ENCODE data around the gene VGF. TPM values are rescaled to one million over a fixed set of nuclear protein-coding genes. Genes with fewer than 3 reads are reported as not detected.

VGF gene
- total RNA-seq, 1 donor from 2014 or later, result 51.8 TPM

DNA sequence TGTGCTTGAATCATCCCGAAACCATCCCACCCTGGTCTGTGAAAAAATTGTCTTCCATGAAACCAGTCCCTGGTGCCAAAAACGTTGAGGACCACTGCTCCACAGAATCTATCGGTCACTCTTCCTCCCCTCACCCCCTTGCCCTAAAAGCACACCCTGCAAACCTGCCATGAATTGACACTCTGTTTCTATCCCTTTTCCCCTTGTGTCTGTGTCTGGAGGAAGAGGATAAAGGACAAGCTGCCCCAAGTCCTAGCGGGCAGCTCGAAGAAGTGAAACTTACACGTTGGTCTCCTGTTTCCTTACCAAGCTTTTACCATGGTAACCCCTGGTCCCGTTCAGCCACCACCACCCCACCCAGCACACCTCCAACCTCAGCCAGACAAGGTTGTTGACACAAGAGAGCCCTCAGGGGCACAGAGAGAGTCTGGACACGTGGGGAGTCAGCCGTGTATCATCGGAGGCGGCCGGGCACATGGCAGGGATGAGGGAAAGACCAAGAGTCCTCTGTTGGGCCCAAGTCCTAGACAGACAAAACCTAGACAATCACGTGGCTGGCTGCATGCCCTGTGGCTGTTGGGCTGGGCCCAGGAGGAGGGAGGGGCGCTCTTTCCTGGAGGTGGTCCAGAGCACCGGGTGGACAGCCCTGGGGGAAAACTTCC is 39.2 kb downstream of the VGF start:
- peak overlapping the region; percentile 97 for H3K27ac Mint-ChIP-seq (ENCODE audit: unreplicated experiment)
- H3K36me3 Mint-ChIP-seq (ENCODE audit: low read depth, unreplicated experiment), result peaks cover 28% of the 10 kb centered on the region
- Histone ChIP-seq H2AFZ (ENCODE audit: low read depth, low read length) (no peak overlapping the region), H3K4me2 (ENCODE audit: low read length) (peak overlapping the region; percentile 98), H3K4me1 (ENCODE audit: insufficient read depth, low read length) (peaks cover 70% of the 10 kb centered on the region), H3K9me3 (ENCODE audit: insufficient read depth, low read depth, low read length) (no peaks in the 10 kb centered on the region), H3K4me3 (ENCODE audit: insufficient read depth, low read depth, low read length) (peak overlapping the region; percentile 96), H3K36me3 (ENCODE audit: insufficient read depth, low read length) (peaks cover 20% of the 10 kb centered on the region), H3K9ac (ENCODE audit: low read length) (peak overlapping the region; percentile 93), H3K27me3 (ENCODE audit: insufficient read depth, low read length) (no peaks in the 10 kb centered on the region), H3K79me2 (ENCODE audit: insufficient read depth, low read length) (peaks cover 54% of the 10 kb centered on the region), H3K27ac (ENCODE audit: low read depth, low read length) (peak overlapping the region; percentile 97), H4K20me1 (ENCODE audit: insufficient read depth, low read length) (peaks cover 40% of the 10 kb centered on the region)
- DNase-seq (ENCODE audit: low read depth) (peak; percentile 79), FAIRE-seq (no peak)
- peaks cover 2% of the 10 kb centered on the region for H3K9me3 Mint-ChIP-seq (ENCODE audit: unreplicated experiment)
- H3K4me1 Mint-ChIP-seq (ENCODE audit: low read depth, unreplicated experiment), result peaks cover 40% of the 10 kb centered on the region
- TF ChIP-seq EZH2 (IDR thresholded peaks at IDR 0.05; ENCODE audit: insufficient read depth, low read length) (no peak), CTCF (IDR thresholded peaks at IDR 0.05; ENCODE audit: insufficient read depth, low read depth, low read length) (no peak)
- no peaks in the 10 kb centered on the region for H3K27me3 Mint-ChIP-seq (ENCODE audit: low read depth, unreplicated experiment)
- H3K4me3 Mint-ChIP-seq (ENCODE audit: unreplicated experiment), result peak overlapping the region; percentile 69

DNA sequence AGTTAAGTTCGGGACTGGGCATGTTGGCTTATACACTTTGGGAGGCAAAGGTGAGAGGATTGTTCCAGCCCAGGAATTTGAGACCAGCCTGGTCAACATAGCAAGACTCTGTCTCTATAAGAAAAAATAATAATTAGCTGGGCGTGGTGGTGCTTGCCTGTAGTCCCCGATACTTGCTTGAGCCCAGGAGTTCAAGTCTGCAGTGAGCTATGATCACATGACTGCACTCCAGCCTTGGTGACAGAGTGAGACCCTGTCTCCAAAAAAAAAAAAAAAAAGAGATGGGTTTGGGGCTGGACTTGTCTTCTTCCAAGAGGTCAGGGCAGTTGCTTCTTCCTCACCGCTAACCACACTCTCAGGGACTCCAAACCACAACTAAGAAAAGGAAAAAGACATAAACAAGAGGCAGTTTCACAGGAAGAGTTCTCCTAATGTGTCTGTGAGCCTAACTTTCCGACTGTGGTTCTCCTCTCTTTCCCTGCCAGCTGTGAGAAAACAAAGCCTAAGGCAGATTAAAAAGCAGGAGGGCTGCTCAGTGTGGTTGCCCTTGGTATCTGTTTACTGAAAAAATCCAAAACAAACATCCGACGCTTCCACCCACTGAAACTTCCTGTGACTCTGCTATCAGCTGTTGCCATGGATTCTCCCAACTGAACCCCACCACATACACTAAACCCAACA is 40.9 kb downstream of the VGF start:
- H3K9me3 Mint-ChIP-seq (ENCODE audit: unreplicated experiment), result peaks cover 2% of the 10 kb centered on the region
- Histone ChIP-seq H3K79me2 (ENCODE audit: insufficient read depth, low read length) (peaks cover 40% of the 10 kb centered on the region), H2AFZ (ENCODE audit: low read depth, low read length) (no peak overlapping the region), H3K4me1 (ENCODE audit: insufficient read depth, low read length) (peaks cover 70% of the 10 kb centered on the region), H3K9ac (ENCODE audit: low read length) (peak overlapping the region; percentile 64), H3K27ac (ENCODE audit: low read depth, low read length) (peak overlapping the region; percentile 97), H3K4me3 (ENCODE audit: insufficient read depth, low read depth, low read length) (no peak overlapping the region), H3K9me3 (ENCODE audit: insufficient read depth, low read depth, low read length) (no peaks in the 10 kb centered on the region), H4K20me1 (ENCODE audit: insufficient read depth, low read length) (peaks cover 24% of the 10 kb centered on the region), H3K4me2 (ENCODE audit: low read length) (peak overlapping the region; percentile 47), H3K27me3 (ENCODE audit: insufficient read depth, low read length) (no peaks in the 10 kb centered on the region), H3K36me3 (ENCODE audit: insufficient read depth, low read length) (peaks cover 5% of the 10 kb centered on the region)
- no peaks in the 10 kb centered on the region for H3K27me3 Mint-ChIP-seq (ENCODE audit: low read depth, unreplicated experiment)
- DNase-seq (ENCODE audit: low read depth), result peak; percentile 92
- H3K4me3 Mint-ChIP-seq (ENCODE audit: unreplicated experiment), result peak overlapping the region; percentile 47
- peaks cover 15% of the 10 kb centered on the region for H3K36me3 Mint-ChIP-seq (ENCODE audit: low read depth, unreplicated experiment)
- peak; percentile 26 for FAIRE-seq
- peak overlapping the region; percentile 98 for H3K27ac Mint-ChIP-seq (ENCODE audit: unreplicated experiment)
- no peak for TF ChIP-seq CTCF (IDR thresholded peaks at IDR 0.05; ENCODE audit: insufficient read depth, low read depth, low read length)
- TF ChIP-seq EZH2 (IDR thresholded peaks at IDR 0.05; ENCODE audit: insufficient read depth, low read length), result no peak
- peaks cover 41% of the 10 kb centered on the region for H3K4me1 Mint-ChIP-seq (ENCODE audit: low read depth, unreplicated experiment)

- H3K4me3 Mint-ChIP-seq (ENCODE audit: unreplicated experiment), result no peak overlapping the region
- Histone ChIP-seq H3K4me3 (ENCODE audit: insufficient read depth, low read depth, low read length) (no peak overlapping the region), H3K36me3 (ENCODE audit: insufficient read depth, low read length) (peaks cover 5% of the 10 kb centered on the region), H3K27me3 (ENCODE audit: insufficient read depth, low read length) (no peaks in the 10 kb centered on the region), H3K9ac (ENCODE audit: low read length) (no peak overlapping the region), H3K4me2 (ENCODE audit: low read length) (no peak overlapping the region), H3K27ac (ENCODE audit: low read depth, low read length) (no peak overlapping the region), H4K20me1 (ENCODE audit: insufficient read depth, low read length) (peaks cover 17% of the 10 kb centered on the region), H3K79me2 (ENCODE audit: insufficient read depth, low read length) (peaks cover 33% of the 10 kb centered on the region), H2AFZ (ENCODE audit: low read depth, low read length) (no peak overlapping the region), H3K4me1 (ENCODE audit: insufficient read depth, low read length) (peaks cover 76% of the 10 kb centered on the region), H3K9me3 (ENCODE audit: insufficient read depth, low read depth, low read length) (no peaks in the 10 kb centered on the region)
- DNase-seq (ENCODE audit: low read depth) (no peak), FAIRE-seq (no peak)
- peak overlapping the region; percentile 100 for H3K27ac Mint-ChIP-seq (ENCODE audit: unreplicated experiment)
- TF ChIP-seq CTCF (IDR thresholded peaks at IDR 0.05; ENCODE audit: insufficient read depth, low read depth, low read length), result no peak
- no peak for TF ChIP-seq EZH2 (IDR thresholded peaks at IDR 0.05; ENCODE audit: insufficient read depth, low read length)
- peaks cover 13% of the 10 kb centered on the region for H3K36me3 Mint-ChIP-seq (ENCODE audit: low read depth, unreplicated experiment)
- H3K4me1 Mint-ChIP-seq (ENCODE audit: low read depth, unreplicated experiment), result peaks cover 42% of the 10 kb centered on the region
- no peaks in the 10 kb centered on the region for H3K27me3 Mint-ChIP-seq (ENCODE audit: low read depth, unreplicated experiment)
- H3K9me3 Mint-ChIP-seq (ENCODE audit: unreplicated experiment), result peaks cover 2% of the 10 kb centered on the region
Measured at GRCh38 chr7:101123703-101124068, 41.7 kb downstream of the VGF start.

All from astrocyte (in vitro differentiated cells and primary cell).